ENCODE measurements around the gene TNRC6C. TPM values are rescaled to one million over a fixed set of nuclear protein-coding genes. Genes with fewer than 3 reads are reported as not detected.
"Not testable (repeated sequence)": the region's sequence is repeated elsewhere in the genome, so short reads cannot be mapped to it uniquely, and the experiment has no call there.

Gene TNRC6C
- polyA plus RNA-seq, 1 donor from 2014 or later: 3.0 TPM

GRCh38 chr17:78131172-78132083, 172.9 kb downstream of the TNRC6C start:
- Mint-ChIP-seq H3K27ac (peak overlapping the region; percentile 96 to 98 (median 98)), H3K36me3 (peaks cover 4% of the 10 kb centered on the region), H3K4me1 (peaks cover 31 to 43% (median 38%) of the 10 kb centered on the region in 3 donors), H3K9me3 (no peaks in the 10 kb centered on the region), H3K27me3 (no peaks in the 10 kb centered on the region), H3K4me3 (peak overlapping the region; percentile 94 to 99 (median 96))

DNA sequence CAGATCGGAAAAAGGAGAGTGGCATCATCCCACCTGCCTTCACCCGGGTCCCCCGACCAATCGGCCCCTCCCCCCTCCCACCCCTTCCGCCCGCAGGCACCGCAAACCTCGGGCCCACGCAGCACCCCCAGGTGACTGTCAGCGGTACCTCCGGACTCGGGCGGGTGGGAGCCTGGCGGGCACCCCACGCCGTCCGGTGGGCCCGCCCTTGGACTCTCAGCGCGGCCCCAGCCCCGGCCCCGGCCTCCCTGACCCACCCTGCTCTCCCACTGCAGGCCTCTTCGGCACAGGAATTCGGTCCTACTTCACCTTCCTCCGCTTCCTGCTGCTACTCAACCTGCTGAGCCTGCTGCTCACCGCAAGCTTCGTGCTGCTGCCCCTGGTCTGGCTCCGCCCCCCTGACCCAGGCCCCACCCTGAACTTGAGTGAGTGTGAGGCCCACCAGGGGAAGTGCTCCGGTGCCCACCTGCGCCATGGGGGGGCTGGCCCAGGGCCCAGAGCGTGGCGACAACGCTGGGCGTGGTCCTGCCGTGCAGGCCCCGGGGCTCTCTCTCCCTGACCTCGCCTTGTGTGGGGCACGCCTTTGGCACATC, 173.7 kb downstream of the TNRC6C start:
- peak overlapping the region; percentile 47 to 99 (median 96) for H3K4me3 Mint-ChIP-seq
- H3K36me3 Mint-ChIP-seq: peaks cover 5% of the 10 kb centered on the region
- H3K4me1 Mint-ChIP-seq: peaks cover 29 to 45% (median 42%) of the 10 kb centered on the region in 3 donors

DNA sequence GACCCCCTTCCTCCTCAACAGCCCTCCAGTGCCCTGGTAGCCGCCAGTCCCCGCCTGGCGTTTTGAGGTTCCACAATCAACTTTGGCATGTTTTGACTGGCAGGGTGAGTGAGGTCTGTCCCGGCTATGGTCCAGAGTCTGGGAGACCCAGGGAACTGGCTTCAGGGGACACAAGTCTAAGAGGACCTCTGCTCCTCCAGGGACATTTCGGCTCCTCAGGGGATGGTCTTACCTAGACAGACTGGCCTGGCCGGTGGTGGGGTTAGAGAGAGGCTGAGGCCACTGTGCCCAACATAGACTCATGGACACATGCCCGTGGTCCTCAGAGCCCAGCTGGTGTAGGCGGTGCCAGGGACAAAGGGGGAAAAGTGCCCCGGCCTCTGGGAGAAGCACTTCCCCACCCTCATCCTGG, 174.3 kb downstream of the TNRC6C start:
- Mint-ChIP-seq H3K4me3 (peak overlapping the region; percentile 47 to 99 (median 94)), H3K9me3 (no peaks in the 10 kb centered on the region), H3K27ac (peak overlapping the region; percentile 70 to 97 (median 94)), H3K4me1 (peaks cover 30 to 51% (median 46%) of the 10 kb centered on the region in 3 donors), H3K36me3 (peaks cover 8% of the 10 kb centered on the region), H3K27me3 (no peaks in the 10 kb centered on the region)

More for the DNA sequence above, 173.7 kb downstream of the TNRC6C start:
- peak overlapping the region; percentile 70 to 97 (median 94) for H3K27ac Mint-ChIP-seq
- H3K9me3 Mint-ChIP-seq: no peaks in the 10 kb centered on the region
- no peaks in the 10 kb centered on the region for H3K27me3 Mint-ChIP-seq

- peaks cover 30 to 54% (median 49%) of the 10 kb centered on the region in 3 donors for H3K4me1 Mint-ChIP-seq
- H3K4me3 Mint-ChIP-seq: peak overlapping the region; percentile 47 to 99 (median 94)
- H3K27ac Mint-ChIP-seq: peak overlapping the region; percentile 70 to 97 (median 94)
- H3K9me3 Mint-ChIP-seq: no peaks in the 10 kb centered on the region
- no peaks in the 10 kb centered on the region for H3K27me3 Mint-ChIP-seq
- H3K36me3 Mint-ChIP-seq: peaks cover 8% of the 10 kb centered on the region
Measured at GRCh38 chr17:78133179-78133951, 174.9 kb downstream of the TNRC6C start.

- Mint-ChIP-seq H3K27ac (peak overlapping the region; percentile 70 to 97 (median 94)), H3K27me3 (no peaks in the 10 kb centered on the region), H3K36me3 (peaks cover 8% of the 10 kb centered on the region), H3K9me3 (no peaks in the 10 kb centered on the region), H3K4me3 (peak overlapping the region; percentile 47 to 99 (median 94)), H3K4me1 (peaks cover 24 to 53% (median 49%) of the 10 kb centered on the region in 3 donors)
Measured at GRCh38 chr17:78133971-78134898, 175.7 kb downstream of the TNRC6C start.

DNA sequence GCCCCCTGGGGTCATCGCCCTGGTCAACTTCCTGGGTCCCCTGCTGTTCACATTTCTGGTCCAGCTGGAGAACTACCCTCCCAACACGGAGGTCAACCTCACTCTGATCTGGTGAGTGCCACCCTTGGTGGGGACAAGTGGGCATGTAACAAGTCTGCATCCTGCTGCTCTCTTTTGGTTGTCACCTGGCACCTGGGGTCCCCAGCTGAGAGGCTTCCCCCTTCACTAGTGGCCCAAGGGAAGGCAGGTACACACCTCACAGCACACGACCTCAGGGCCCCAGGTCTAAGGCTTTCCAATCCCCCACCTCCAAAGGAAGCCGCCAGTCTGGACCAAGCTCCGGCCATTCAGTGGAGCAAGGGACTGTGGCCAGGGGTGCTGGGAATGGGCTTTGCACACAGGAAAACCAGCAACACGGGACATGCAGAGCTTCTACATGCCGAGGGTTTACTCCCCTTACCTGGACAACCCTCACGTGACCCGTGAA, 176.4 kb downstream of the TNRC6C start:
- peaks cover 8% of the 10 kb centered on the region for H3K36me3 Mint-ChIP-seq
- peaks cover 19 to 47% (median 45%) of the 10 kb centered on the region in 3 donors for H3K4me1 Mint-ChIP-seq
- no peaks in the 10 kb centered on the region for H3K9me3 Mint-ChIP-seq
- peak overlapping the region in 2 of 3 donors; percentile 78 to 94 for H3K27ac Mint-ChIP-seq
- H3K27me3 Mint-ChIP-seq: no peaks in the 10 kb centered on the region
- H3K4me3 Mint-ChIP-seq: peak overlapping the region in 1 of 4 donors; percentile 77

DNA sequence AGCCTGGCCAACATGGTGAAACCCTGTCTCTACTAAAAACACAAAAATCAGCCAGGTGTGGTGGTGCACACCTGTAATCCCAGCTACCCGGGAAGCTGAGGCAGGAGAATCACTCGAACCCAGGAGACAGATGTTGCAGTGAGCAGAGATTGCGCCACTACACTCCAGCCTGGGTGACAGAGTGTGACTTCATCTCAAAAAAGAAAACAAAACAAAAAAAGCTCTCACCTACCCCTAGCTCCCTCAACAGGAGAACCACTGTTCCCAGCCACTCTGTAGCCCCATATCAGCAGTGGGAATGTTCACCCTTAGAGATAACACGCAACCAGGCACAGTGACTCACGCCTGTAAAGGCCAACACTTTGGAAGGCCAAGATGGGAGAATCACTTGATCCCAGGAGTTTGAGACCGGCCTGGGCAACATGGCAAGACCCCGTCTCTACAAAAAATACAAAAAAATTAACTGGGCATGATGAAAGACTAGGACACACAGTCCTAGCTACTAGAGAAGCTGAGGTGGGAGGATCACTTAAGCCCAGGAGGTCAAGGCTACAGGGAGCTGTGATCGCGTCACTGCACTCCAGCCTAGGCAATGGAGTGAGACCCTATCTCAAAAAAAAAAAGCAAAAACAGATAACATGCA, 177.5 kb downstream of the TNRC6C start:
- H3K36me3 Mint-ChIP-seq: peaks cover 9% of the 10 kb centered on the region
- H3K9me3 Mint-ChIP-seq: no peaks in the 10 kb centered on the region
- peak overlapping the region in 2 of 3 donors; percentile 77 to 78 for H3K27ac Mint-ChIP-seq
- no peaks in the 10 kb centered on the region for H3K27me3 Mint-ChIP-seq
- peak overlapping the region in 3 of 4 donors; percentile 20 to 63 (median 28) for H3K4me3 Mint-ChIP-seq
- H3K4me1 Mint-ChIP-seq: peaks cover 24 to 49% (median 47%) of the 10 kb centered on the region in 3 donors

DNA sequence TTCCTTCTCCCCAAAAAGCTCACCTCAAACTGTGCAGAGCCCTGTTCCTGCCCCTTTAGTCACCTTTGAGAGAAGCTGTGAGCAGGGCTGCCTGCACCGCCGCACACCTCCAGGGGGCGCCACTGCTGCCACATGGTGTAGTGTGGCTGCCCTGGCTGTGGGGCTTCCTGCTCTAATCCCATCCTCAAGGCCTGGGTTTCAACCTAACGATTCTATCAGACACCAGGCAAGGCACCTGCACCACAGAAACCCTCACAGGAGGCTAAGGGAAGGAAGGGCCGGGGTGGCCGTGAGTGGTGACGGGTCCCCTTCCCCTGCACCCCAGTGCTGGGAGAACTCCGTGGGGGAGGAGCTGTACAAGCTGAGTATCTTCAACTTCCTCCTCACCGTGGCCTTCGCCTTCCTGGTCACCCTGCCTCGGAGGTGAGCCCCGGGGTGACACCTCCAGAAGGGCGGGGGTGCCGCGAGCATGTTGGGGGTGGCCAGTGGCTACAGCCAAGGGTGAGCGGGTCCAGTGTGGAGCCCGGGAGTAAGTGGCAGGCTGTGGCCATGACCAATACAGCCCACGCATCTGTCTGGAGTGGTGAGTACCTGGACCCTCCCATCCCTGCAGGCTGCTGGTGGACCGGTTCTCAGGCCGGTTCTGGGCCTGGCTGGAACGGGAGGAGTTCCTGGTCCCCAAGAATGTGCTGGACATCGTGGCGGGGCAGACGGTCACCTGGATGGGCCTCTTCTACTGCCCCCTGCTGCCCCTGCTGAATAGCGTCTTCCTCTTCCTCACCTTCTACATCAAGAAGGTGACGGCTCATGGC, 179.1 kb downstream of the TNRC6C start:
- Mint-ChIP-seq H3K9me3 (no peaks in the 10 kb centered on the region), H3K36me3 (peaks cover 9% of the 10 kb centered on the region), H3K27me3 (no peaks in the 10 kb centered on the region), H3K27ac (peak overlapping the region; percentile 78 to 93 (median 91)), H3K4me1 (peaks cover 28 to 58% (median 52%) of the 10 kb centered on the region in 3 donors), H3K4me3 (peak overlapping the region; percentile 44 to 91 (median 60))

GRCh38 chr17:78138204-78139060, 179.9 kb downstream of the TNRC6C start:
- peaks cover 9% of the 10 kb centered on the region for H3K36me3 Mint-ChIP-seq
- H3K4me1 Mint-ChIP-seq: peaks cover 28 to 57% (median 55%) of the 10 kb centered on the region in 3 donors

DNA sequence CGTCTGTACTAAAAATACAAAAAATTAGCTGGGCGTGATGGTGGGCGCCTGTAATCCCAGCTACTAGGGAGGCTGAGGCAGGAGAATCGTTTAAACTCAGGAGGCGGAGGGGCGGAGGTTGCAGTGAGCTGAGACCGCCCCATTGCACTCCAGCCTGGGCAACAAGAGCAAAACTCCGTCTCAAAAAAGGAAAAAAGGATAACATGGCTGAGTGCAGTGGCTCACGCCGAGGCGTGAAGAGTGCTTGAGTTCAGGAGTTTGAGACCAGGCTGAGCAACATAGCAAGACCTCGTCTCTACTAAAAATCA, 181.3 kb downstream of the TNRC6C start:
- H3K36me3 Mint-ChIP-seq, H3K9me3 Mint-ChIP-seq, H3K27me3 Mint-ChIP-seq: not testable (repeated sequence)
- Mint-ChIP-seq H3K4me1 (peaks cover 27 to 56% (median 52%) of the 10 kb centered on the region in 3 donors), H3K27ac (peak overlapping the region; percentile 86 to 98 (median 87)), H3K4me3 (peak overlapping the region in 3 of 4 donors; percentile 55 to 90 (median 74))

More at GRCh38 chr17:78138204-78139060, 179.9 kb downstream of the TNRC6C start:
- no peaks in the 10 kb centered on the region for H3K27me3 Mint-ChIP-seq
- peak overlapping the region in 2 of 3 donors; percentile 91 to 93 for H3K27ac Mint-ChIP-seq
- peak overlapping the region in 2 of 4 donors; percentile 68 to 91 for H3K4me3 Mint-ChIP-seq
- no peaks in the 10 kb centered on the region for H3K9me3 Mint-ChIP-seq

DNA sequence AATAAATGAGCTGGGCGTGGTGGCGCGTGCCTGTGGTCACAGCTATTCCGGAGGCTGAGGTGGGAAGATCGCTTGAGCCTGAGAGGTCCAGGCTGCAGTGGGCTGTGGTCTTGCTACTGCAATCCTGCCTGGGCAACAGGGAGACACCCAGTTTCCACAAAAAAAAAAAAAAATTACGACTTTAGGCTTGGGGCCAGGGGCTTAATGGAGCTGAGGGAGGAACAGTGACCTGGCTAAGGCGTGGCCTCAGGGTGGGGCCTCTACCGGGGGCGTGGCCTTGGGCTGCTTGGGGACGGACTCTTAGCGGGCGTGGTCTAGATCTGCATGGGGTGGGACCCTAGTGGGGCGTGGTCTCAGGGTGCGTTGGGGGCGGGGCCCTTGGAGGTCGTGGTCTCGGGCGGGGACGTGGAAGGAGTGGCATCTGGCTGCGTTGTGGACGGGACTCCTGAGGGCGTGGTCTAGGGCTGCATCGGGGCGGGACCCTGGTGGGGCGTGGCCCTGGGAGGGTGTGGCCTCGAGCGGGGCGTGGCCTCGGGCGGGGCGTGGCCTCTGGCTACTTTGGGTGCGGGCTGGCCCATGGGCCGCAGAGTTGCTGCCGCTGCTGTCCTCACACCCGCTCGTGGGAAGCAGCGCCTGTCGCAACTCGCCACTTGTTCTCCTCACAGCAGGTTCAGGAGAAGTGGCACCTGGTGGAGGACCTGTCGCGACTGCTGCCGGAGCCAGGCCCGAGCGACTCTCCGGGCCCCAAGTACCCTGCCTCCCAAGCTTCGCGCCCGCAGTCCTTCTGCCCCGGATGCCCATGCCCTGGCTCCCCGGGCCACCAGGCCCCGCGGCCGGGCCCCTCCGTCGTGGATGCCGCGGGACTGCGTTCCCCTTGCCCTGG, 181.9 kb downstream of the TNRC6C start:
- peaks cover 9% of the 10 kb centered on the region for H3K36me3 Mint-ChIP-seq
- peaks cover 27 to 54% (median 50%) of the 10 kb centered on the region in 3 donors for H3K4me1 Mint-ChIP-seq
- H3K9me3 Mint-ChIP-seq: no peaks in the 10 kb centered on the region
- peak overlapping the region; percentile 18 to 90 (median 61) for H3K4me3 Mint-ChIP-seq
- no peaks in the 10 kb centered on the region for H3K27me3 Mint-ChIP-seq
- H3K27ac Mint-ChIP-seq: peak overlapping the region; percentile 86 to 98 (median 87)
